NCI-H1694 treated with DMSO at 0.1 percent for 48 hours (cell line): ENCODE data around the gene ARHGAP5.
"Not testable (repeated sequence)": the region's sequence is repeated elsewhere in the genome, so short reads cannot be mapped to it uniquely, and the experiment has no call there.

Source experiments
- DNase-seq: peaks from one replicate; lab custom pipeline; 2025; lab: John Stamatoyannopoulos, UW

ARHGAP5 gene

DNA sequence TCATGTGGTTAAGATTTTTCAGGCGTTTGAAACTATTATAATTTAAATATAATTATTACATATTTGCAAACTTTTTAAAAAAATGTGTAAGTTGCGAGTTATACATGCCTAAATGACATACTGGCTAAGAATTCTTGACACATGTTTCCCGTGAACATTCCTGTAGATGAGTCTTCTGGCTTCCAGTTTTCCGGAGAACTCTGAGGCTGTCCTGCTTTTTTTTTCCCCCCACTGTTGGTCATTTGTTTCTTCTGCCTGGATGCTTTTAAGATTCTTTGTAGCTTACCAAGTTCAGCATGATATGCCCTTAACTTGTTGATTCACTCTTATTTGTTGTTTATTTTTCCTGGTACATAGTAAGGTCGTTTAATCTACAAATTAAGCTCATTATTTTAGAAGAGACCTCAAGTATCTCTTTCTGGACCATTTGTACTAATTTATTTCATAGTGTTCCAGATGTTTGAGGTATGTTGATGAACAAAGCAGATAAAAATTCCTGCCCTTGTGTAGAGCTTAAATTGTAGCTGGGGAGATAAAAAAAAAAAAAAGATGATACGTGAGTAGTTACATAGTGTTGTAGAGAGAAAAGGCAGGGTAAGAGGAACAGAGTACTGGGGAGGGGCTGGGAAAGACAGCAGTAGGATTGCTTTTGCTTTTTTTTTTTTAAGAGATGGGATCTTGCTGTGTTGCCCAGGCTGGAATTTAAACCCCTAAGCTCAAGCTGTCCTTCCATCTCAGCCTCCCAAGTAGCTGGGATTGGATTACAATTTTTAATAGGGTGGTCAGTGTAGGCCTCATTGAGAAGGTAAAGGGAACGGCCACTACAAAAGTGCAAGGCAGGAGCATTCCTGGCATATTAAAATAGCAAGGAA is 32.8 kb downstream of the ARHGAP5 start:
- DNase-seq, result no peak

DNA sequence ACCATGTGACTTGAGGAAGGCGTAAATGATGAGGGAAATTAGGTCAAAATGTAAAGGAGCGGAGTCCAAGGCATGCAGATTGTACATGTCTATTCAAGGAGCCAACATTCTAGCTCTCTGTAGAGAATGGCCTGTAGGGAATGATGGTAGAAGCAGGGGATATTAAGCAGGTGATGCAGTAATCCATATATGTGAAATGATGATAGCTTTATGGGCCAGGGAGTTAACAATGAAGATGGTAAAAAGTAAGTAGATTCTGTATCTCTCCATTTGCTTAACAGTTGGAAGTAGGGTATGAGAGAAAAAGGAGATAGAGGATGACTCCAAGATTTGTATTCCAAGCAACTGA is 33.4 kb downstream of the ARHGAP5 start:
- no peak for DNase-seq

DNA sequence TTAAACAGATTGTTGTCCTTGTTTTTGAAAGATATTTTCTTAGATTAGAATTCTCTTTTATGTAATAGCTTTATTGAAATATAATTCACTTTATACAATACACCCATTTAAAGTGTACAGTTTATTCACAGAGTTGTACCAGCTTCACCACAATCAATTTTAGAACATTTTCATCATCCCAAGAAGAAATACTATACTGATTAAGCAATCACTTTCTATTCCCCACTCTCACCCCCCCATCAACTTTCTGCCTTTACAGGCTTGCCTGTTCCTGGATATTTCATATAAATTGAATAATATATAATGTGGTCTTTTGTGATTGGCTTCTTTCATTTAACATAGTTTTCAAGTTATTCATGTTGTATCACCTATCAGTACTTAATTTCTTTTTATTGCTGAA is 44.4 kb downstream of the ARHGAP5 start:
- no peak for DNase-seq

- DNase-seq, result no peak
Observed at GRCh38 chr14:32121948-32122347, 44.8 kb downstream of the ARHGAP5 start.

GRCh38 chr14:32126899-32127730 is 50.0 kb downstream of the ARHGAP5 start:
- not testable (repeated sequence) for DNase-seq

GRCh38 chr14:32127731-32128654 is 50.9 kb downstream of the ARHGAP5 start:
- not testable (repeated sequence) for DNase-seq

- no peak for DNase-seq
Observed at GRCh38 chr14:32128703-32129102, 51.6 kb downstream of the ARHGAP5 start.

GRCh38 chr14:32129124-32129523 is 52.0 kb downstream of the ARHGAP5 start:
- no peak for DNase-seq

- DNase-seq, result not testable (repeated sequence)
Observed at GRCh38 chr14:32131689-32132088, 54.6 kb downstream of the ARHGAP5 start.

DNA sequence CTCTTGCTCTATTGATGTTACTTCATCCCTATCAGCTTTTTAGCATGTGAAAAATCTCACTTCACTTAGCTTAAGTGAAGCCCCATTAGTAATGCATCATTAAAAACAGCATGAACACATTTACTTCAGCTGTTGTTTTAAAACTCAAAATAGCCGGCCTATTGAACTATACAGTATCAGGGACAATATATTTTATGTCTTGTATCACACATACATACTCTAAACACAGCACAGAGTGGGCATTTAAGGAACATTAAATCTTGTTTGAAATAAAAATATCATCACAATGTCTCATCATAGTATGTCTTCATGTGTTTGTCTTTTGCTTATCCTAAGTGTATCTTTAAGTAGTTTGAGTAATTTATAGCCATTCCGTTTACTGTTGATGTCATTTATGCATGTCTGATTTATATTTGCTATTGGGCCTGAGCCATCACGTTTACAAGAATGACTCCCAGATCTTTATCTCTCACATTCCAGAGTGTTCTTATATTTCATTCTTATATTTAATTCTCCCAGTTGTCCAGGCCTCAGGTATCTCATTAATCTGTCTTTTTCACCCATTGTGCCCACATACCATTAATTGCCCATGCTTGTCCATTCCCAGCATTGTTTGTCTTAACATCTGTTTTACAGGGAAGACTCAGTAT is 57.5 kb downstream of the ARHGAP5 start:
- no peak for DNase-seq

DNA sequence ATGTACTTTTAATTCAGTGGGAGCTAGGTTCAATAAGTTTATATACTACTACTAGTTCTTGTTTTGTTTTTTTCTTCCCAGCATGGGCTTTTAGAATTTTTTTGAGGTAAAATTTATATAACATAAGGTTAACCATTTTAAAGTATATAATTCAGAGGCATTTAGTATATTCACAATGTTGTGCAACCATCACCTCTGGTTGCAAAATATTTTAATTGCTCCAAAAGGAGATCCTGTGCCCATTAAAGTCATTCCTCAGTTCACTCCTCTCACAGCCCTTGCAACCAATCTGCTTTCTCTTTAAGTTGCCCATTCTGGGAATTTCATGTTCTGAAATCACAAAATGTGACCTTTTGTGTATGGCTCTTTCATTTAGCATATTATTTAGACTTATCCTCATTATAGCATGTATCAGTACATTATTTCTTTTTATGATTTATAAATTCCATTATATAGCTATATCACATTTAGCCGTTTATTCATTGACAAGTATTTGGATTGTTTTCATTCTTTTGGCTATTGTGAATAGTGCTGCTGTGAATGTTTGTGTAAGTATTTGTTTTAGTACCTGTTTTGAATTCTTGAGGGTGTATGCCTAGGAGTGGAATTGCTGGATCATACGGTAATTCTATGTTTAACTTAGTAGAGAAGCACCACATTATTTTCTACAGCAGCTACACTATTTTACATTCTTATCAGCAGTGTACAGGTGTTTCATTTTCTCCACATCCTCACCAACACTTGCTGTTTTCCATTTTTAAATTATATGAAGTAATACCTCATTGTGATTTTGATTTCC is 59.1 kb downstream of the ARHGAP5 start:
- no peak for DNase-seq

GRCh38 chr14:32137313-32137712 is 60.2 kb downstream of the ARHGAP5 start:
- DNase-seq, result no peak

DNA sequence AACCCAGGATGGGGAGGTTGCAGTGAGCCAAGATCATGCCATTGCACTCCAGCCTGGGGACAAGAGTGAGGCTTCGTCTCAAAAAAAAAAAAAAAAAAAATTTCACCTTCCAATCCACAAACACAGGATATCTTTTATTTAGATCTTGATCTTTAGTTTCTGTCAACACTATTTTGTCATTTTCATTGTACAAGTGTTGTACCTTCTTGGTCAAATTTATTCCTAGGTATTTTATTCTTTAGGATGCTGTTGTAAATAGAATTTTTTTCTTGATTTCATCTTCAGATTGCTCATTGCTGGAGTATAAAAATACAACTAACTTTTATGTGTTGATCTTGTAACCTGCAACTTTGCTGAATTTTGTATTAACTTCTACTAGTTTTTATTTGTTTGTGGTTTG is 60.8 kb downstream of the ARHGAP5 start:
- no peak for DNase-seq

GRCh38 chr14:32142341-32142740 is 65.2 kb downstream of the ARHGAP5 start:
- DNase-seq, result no peak

DNA sequence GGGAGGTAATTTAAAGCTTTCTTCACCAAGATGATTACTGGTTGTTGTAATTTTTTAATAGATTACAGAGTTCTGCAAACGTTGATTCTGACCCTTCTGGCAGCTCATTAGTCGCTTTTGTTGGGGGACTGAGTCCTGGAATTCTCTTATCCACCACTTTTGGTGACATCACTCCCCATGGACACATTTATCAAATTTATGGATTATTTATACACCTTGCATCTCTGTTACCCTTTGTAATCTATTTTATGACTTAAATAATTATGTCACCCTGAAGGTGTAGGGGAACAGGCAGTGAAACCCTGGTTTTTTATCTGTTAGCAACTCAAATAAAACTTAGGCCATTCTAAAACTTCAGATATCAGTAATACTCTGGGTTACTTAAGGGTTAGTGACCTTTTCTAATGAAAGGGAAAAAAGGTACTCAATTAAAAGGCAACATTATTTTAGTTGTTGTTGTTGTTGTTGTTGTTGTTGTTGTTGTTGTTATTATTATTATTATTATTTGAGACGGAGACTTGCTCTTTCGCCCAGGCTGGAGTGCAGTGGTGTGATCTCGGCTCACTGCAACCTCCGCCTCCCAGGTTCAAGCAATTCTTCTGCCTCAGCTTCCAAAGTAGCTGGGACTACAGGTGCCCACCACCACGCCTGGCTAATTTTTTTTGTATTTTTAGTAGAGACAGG is 65.8 kb downstream of the ARHGAP5 start:
- DNase-seq, result no peak

- DNase-seq, result no peak
Observed at GRCh38 chr14:32150392-32150791, 73.3 kb downstream of the ARHGAP5 start.

DNA sequence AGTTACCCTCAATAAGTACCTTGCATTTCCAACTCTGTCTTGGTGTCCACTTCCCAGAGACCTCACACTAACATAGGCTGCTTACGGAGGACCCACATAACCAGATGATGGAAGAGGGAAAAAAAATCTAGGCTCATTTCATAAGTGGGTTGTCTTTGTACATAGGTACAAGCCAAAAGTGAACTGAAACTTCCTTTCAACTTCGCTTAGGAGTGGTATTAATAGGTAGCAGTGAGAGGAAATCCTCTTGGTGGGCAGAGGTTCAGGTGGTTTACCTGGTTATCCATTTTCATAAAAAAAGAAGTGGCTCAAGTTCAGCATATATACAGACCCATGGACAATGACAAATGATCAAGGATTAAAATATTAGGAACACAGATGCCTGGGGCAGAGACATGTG is 88.9 kb downstream of the ARHGAP5 start:
- no peak for DNase-seq

DNA sequence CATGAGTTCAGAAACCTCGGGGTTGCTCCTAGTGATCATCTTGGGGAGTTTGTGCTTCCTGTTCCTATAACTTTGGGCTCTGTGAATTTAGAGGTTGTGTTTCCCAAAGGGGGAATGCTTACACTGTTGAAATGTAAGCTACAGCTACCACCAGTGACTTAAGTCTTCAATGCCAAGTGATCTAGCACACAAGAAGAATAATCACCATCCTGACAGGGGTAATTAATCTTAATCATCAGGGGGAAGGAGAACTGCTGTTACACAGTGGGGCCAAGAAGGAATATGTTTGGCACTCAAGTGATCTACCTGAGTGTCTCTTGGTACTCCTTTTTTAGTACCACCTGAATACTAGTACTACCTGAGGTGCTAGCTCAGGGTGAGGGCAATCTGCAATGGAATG is 89.8 kb downstream of the ARHGAP5 start:
- no peak for DNase-seq

DNA sequence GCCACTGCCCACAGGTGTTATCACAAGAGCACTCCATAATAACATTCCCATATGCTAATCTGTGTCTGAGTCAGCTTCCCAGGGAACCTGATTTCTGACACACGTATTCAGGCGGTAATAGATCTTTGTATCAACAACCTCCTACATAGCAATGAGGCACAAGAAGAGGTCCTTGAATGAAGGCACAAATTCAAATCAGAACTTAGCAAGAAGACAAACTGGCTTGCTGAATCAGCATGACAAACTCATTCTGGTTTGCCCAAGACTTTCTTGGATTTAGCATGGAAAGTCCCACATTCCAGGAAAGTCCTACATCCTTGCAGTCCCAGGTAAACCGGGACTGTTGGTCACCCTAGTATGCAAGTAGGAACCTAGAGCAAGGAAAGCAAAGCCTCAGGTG is 90.8 kb downstream of the ARHGAP5 start:
- DNase-seq, result no peak

DNA sequence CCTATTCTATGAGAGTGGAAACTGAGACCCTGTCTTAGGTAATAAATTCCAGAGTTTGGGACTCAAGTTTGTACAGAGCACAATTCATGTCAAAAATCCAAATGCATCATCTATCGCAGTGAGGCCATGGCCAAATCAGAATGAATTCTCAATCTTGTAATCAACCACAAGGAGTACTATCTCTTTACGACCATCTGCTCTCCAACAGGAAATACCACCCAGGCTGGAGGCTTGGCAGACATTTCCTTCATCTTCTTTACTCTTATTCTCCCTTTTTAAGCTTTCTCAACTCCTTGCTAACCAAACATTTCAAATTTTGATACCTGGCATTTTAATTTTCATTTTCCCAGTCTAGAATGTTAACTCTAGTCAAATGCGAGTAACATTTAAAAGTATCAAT is 92.1 kb downstream of the ARHGAP5 start:
- DNase-seq, result no peak
